Mesendoderm (in vitro differentiated cells): ENCODE measurements around the gene WWC1.
A peak's percentile ranks its signal among the peaks of the same experiment; 100 is the strongest.

ENCODE experiments used
- DNase-seq: peaks from one replicate; pipeline ENCODE4 v3.0.0; 2013
- H2AK5ac ChIP-seq: 2 replicates; pipeline ENCODE4 v1.6.1; 2013; ENCODE audit warnings: low read length, inconsistent platforms
- H2BK120ac ChIP-seq: 2 replicates; pipeline ENCODE4 v1.6.1; 2013; ENCODE audit warnings: low read depth, mild to moderate bottlenecking, low read length, moderate library complexity, mixed read lengths
- H2BK15ac ChIP-seq: replicated peaks from 2 replicates; pipeline ENCODE4 v1.6.1; 2013; ENCODE audit warnings: low read depth, mild to moderate bottlenecking, moderate library complexity
- H2BK5ac ChIP-seq: 2 replicates; pipeline ENCODE4 v1.6.1; 2013; ENCODE audit warnings: low read length, inconsistent platforms
- H3K18ac ChIP-seq: 2 replicates; pipeline ENCODE4 v1.6.1; 2013; ENCODE audit warnings: mild to moderate bottlenecking, low read length, mixed read lengths
- H3K23ac ChIP-seq: one replicate; pipeline ENCODE4 v1.6.1; 2013; ENCODE audit warnings: low read length
- H3K27ac ChIP-seq: 2 replicates; pipeline ENCODE4 v1.5.1; 2013; ENCODE audit warnings: low read depth, mild to moderate bottlenecking, inconsistent platforms, low read length, moderate library complexity
- H3K27me3 ChIP-seq: 2 replicates; pipeline ENCODE4 v1.6.1; 2013; ENCODE audit warnings: low read length, control low read depth, mild to moderate bottlenecking, inconsistent platforms; ENCODE audit not compliant: insufficient read depth, poor library complexity
- H3K36me3 ChIP-seq: 2 replicates; pipeline ENCODE4 v1.6.1; 2013; ENCODE audit warnings: low read length, inconsistent platforms; ENCODE audit not compliant: control insufficient read depth, insufficient read depth
- H3K4ac ChIP-seq: one replicate; pipeline ENCODE4 v1.6.1; 2013; ENCODE audit warnings: low read depth, mild to moderate bottlenecking, low read length, moderate library complexity
- H3K4me1 ChIP-seq: 2 replicates; pipeline ENCODE4 v1.6.1; 2013; ENCODE audit warnings: low read depth, low read length, inconsistent platforms; ENCODE audit not compliant: control insufficient read depth
- H3K4me2 ChIP-seq: 2 replicates; pipeline ENCODE4 v1.6.1; 2013; ENCODE audit warnings: low read length
- H3K4me3 ChIP-seq: 2 replicates; pipeline ENCODE4 v1.5.1; 2013; ENCODE audit warnings: mild to moderate bottlenecking, low read length
- H3K56ac ChIP-seq: one replicate; pipeline ENCODE4 v1.6.1; 2013; ENCODE audit warnings: low read length
- H3K79me1 ChIP-seq: 2 replicates; pipeline ENCODE4 v1.6.1; 2013; ENCODE audit warnings: low read length, inconsistent platforms
- H3K79me2 ChIP-seq: 2 replicates; pipeline ENCODE4 v1.6.1; 2013; ENCODE audit warnings: mild to moderate bottlenecking, low read length; ENCODE audit not compliant: control insufficient read depth, insufficient read depth
- H3K9ac ChIP-seq: 2 replicates; pipeline ENCODE4 v1.6.1; 2013; ENCODE audit warnings: low read length, inconsistent platforms
- H4K5ac ChIP-seq: one replicate; pipeline ENCODE4 v1.6.1; 2013; ENCODE audit warnings: low read length
- H4K8ac ChIP-seq: one replicate; pipeline ENCODE4 v1.6.1; 2013; ENCODE audit warnings: low read depth, mild to moderate bottlenecking, control low read depth, low read length, moderate library complexity
- WGBS: extraction: QIAGEN DNeasy Blood & Tissue Kit; methylation state at CpG from one replicate; pipeline ENCODE4 v1.1.7; 2013; ENCODE audit warnings: low lambda C conversion rate, missing lambda C conversion rate; ENCODE audit not compliant: insufficient coverage; ENCODE audit errors: extremely low coverage; 5-methylcytosine and 5-hydroxymethylcytosine counted together

WWC1 gene

DNA sequence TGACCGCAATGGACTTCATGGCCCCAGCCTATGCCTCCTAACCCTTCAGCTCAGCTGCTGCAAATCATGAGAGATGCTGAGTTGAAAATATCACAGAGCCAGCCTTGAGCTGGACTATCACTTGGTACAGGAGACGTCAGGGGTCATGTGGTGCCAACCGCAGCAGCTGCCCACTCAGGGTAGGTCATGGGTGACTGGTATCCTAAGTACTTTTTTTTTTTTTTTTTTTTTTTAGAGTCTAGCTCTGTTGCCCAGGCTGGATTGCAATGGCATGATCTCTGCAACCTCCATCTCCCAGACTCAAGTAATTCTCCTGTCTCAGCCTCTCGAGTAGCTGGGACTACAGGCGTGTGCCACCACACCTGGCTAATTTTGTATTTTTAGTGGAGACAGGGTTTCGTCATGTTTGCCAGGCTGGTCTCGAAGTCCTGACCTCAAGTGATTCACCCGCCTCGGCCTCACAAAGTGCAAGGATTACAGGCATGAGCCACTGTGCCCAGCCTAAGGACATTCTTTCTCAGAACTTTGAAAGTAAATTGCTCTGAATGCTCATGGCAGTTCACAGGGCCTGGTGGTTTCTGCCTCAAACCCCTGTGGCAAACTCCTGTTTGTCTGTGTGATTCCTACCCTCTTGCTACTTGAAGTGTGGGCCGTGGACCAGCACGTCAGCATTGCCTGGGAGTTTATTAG, 21.3 kb downstream of the WWC1 start:
- no peaks in the 10 kb centered on the region for H3K27me3 ChIP-seq
- H3K56ac ChIP-seq, result no peak overlapping the region
- no peak overlapping the region for H4K8ac ChIP-seq
- H2BK5ac ChIP-seq, result no peak overlapping the region
- peaks cover 4% of the 10 kb centered on the region for H3K79me2 ChIP-seq
- H2BK15ac ChIP-seq, result no peak overlapping the region
- no peak overlapping the region for H3K23ac ChIP-seq
- H3K9ac ChIP-seq, result no peak overlapping the region
- no peak overlapping the region for H3K4me3 ChIP-seq
- no peaks in the 10 kb centered on the region for H3K36me3 ChIP-seq
- H3K18ac ChIP-seq, result no peak overlapping the region
- no peak overlapping the region for H2AK5ac ChIP-seq
- DNase-seq, result no peak
- WGBS, result no CpG with 5 or more reads among the region's 11 CpGs
- H3K4me2 ChIP-seq, result no peak overlapping the region
- peaks cover 4% of the 10 kb centered on the region for H3K79me1 ChIP-seq
- H3K27ac ChIP-seq, result no peak overlapping the region
- H4K5ac ChIP-seq, result no peak overlapping the region
- H3K4me1 ChIP-seq, result no peaks in the 10 kb centered on the region
- no peak overlapping the region for H2BK120ac ChIP-seq
- H3K4ac ChIP-seq, result no peak overlapping the region

DNA sequence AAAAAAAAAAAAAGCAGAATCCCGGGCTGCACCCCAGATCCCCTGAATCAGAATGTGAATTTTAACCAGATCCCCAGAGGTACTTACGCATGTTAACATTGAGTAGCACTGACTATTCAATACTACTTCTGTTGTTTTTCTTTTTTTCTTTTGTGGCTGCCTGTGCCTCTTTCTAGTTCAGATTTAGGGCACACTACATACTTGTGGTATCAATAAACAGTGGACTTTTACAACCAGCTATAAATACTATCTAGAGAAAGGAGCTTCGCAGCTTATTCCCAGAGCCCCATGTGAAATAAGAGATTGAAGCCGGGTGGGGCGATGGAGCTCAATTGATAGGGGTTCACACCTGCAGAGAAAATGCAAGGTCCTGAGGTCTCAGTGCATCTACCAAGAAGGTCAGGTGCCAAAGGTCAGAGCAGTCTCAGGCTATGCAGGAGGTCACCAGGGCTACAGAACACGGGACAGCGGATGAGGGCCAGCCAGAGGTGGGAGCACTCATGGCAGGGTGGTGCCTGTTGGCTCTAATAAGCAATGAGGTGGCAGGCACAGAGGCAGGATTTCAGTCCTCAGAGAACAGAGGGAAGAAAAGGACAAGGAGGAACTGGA, 22.3 kb downstream of the WWC1 start:
- H3K4me1 ChIP-seq, result no peaks in the 10 kb centered on the region
- H2BK120ac ChIP-seq, result no peak overlapping the region
- H3K4ac ChIP-seq, result no peak overlapping the region
- no peaks in the 10 kb centered on the region for H3K36me3 ChIP-seq
- no peak overlapping the region for H3K27ac ChIP-seq
- no peak overlapping the region for H4K5ac ChIP-seq
- no peak overlapping the region for H3K9ac ChIP-seq
- no peak overlapping the region for H3K18ac ChIP-seq
- peaks cover 4% of the 10 kb centered on the region for H3K79me2 ChIP-seq
- no peak overlapping the region for H4K8ac ChIP-seq
- DNase-seq, result no peak
- H3K23ac ChIP-seq, result no peak overlapping the region
- no peaks in the 10 kb centered on the region for H3K27me3 ChIP-seq
- no CpG with 5 or more reads among the region's 7 CpGs for WGBS
- H2BK15ac ChIP-seq, result no peak overlapping the region
- H3K4me3 ChIP-seq, result no peak overlapping the region
- no peak overlapping the region for H3K4me2 ChIP-seq
- no peak overlapping the region for H3K56ac ChIP-seq
- peaks cover 4% of the 10 kb centered on the region for H3K79me1 ChIP-seq
- H2AK5ac ChIP-seq, result no peak overlapping the region
- H2BK5ac ChIP-seq, result no peak overlapping the region

DNA sequence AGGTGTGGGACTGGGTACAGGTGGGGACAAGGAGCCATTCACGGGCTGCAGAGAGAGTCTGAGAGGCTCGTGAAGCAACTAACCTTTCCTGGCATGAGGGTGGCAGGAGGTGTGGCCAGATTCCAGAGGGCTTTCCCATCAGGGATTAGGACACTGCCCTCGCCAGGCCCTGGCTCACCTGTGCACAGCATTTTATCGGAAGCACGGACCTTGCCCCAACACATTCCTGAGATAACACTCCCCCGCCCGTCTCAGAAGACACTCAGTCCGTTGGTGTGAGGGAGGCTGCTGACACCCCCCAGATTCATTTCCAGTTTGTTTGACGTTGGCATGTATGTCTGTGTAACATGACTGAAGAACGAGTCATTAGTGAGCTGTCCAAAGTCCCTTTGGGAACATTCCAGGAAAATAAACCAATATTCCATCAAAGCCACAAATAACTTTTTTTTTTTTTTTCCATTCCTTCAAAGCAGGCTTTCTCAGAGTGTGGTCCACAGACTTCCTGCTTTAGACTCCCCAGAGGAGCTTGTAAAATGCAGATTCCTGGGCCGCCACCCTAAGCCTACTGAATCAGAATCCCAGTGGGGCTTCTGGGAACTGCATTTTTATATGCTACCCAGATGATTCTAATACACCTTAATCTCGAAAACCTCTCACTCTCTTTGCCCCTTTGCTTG, 23.4 kb downstream of the WWC1 start:
- WGBS, result no CpG with 5 or more reads among the region's 12 CpGs
- H3K4ac ChIP-seq, result no peak overlapping the region
- H3K36me3 ChIP-seq, result no peaks in the 10 kb centered on the region
- peaks cover 4% of the 10 kb centered on the region for H3K79me1 ChIP-seq
- peaks cover 3% of the 10 kb centered on the region for H3K79me2 ChIP-seq
- no peak overlapping the region for H3K56ac ChIP-seq
- H3K23ac ChIP-seq, result no peak overlapping the region
- no peak overlapping the region for H3K4me2 ChIP-seq
- no peaks in the 10 kb centered on the region for H3K27me3 ChIP-seq
- H2BK15ac ChIP-seq, result no peak overlapping the region
- no peaks in the 10 kb centered on the region for H3K4me1 ChIP-seq
- H3K9ac ChIP-seq, result no peak overlapping the region
- no peak overlapping the region for H3K18ac ChIP-seq
- no peak overlapping the region for H3K27ac ChIP-seq
- no peak overlapping the region for H2AK5ac ChIP-seq
- H2BK120ac ChIP-seq, result no peak overlapping the region
- H2BK5ac ChIP-seq, result no peak overlapping the region
- no peak overlapping the region for H4K5ac ChIP-seq
- H3K4me3 ChIP-seq, result no peak overlapping the region
- no peak overlapping the region for H4K8ac ChIP-seq
- DNase-seq, result peak; percentile 72

DNA sequence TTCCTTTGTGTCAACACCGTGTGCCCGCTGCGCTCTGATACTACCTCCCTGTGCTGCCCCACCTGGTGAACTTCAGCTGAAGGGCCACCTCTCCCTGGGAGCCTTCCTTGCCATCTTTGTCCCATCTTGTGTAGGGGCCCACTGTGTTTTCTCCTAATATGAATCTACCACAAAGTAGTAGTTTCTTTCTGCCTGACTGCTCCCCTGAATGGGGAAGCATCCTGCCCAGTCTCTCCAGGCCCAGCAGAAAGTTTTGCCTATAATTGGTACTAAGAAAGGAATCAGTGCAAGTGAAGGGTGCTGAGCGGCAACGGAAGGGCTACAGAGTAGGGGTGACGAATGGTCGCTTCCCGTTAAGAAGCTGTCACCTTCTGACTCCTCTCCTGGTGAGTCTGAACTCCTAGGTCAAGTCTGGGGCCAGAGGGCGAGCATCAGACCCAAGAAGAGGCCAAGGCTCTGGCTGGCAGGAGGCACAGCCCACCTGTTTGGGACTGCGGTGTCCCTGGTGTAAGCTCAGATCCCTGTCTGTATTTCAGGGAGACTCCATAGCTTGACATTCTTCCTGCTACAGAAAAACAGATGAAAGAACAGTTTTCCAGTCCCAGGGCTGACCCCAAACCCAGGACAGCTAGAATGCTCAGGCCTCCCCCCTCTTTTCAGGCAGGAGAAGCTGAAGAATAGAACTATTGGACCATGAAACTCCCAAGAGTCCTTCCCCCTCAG, 24.1 kb downstream of the WWC1 start:
- Histone ChIP-seq H3K27me3 (no peaks in the 10 kb centered on the region), H2BK15ac (no peak overlapping the region), H2BK120ac (no peak overlapping the region), H3K56ac (no peak overlapping the region), H3K27ac (no peak overlapping the region), H3K4me3 (no peak overlapping the region), H2AK5ac (no peak overlapping the region), H4K5ac (no peak overlapping the region), H3K4ac (no peak overlapping the region), H2BK5ac (no peak overlapping the region), H3K23ac (no peak overlapping the region), H3K9ac (no peak overlapping the region), H3K4me1 (no peaks in the 10 kb centered on the region), H4K8ac (no peak overlapping the region), H3K79me1 (peaks cover 6% of the 10 kb centered on the region), H3K4me2 (no peak overlapping the region), H3K79me2 (peaks cover 3% of the 10 kb centered on the region), H3K18ac (no peak overlapping the region), H3K36me3 (no peaks in the 10 kb centered on the region)
- no peak for DNase-seq
- WGBS, result no CpG with 5 or more reads among the region's 10 CpGs

DNA sequence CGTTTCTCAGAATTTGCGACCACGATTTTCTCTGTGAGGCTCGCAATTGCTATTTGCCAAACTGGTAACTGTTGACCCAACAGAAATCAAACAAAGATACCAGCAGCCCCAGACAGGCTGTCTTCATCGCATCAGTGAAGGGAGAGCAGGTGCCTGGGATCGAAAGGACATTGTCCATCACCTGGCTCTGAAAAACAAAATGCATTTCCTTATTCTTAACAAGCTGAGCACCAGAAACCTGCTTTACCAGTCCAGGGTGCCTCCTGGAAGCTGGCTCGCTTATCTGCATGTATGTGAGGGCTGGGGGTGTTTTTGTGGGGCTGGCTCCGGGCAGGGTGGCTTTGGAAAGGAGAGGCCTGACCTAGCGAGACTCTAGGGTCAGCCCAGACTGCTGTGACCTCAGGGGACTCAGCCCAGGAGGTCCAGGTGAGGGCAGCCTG, 24.7 kb downstream of the WWC1 start:
- H2BK15ac ChIP-seq, result no peak overlapping the region
- H3K4me1 ChIP-seq, result no peaks in the 10 kb centered on the region
- H3K23ac ChIP-seq, result no peak overlapping the region
- no peak overlapping the region for H3K4me2 ChIP-seq
- no peak for DNase-seq
- H3K4me3 ChIP-seq, result no peak overlapping the region
- no peak overlapping the region for H2BK120ac ChIP-seq
- no peak overlapping the region for H3K18ac ChIP-seq
- no peak overlapping the region for H3K9ac ChIP-seq
- peaks cover 8% of the 10 kb centered on the region for H3K79me1 ChIP-seq
- no peak overlapping the region for H2AK5ac ChIP-seq
- no peaks in the 10 kb centered on the region for H3K36me3 ChIP-seq
- H3K56ac ChIP-seq, result no peak overlapping the region
- whole genome bisulfite sequencing, result no CpG with 5 or more reads among the region's 9 CpGs
- H2BK5ac ChIP-seq, result no peak overlapping the region
- H4K5ac ChIP-seq, result no peak overlapping the region
- no peaks in the 10 kb centered on the region for H3K27me3 ChIP-seq
- H3K79me2 ChIP-seq, result peaks cover 6% of the 10 kb centered on the region
- H4K8ac ChIP-seq, result no peak overlapping the region
- no peak overlapping the region for H3K4ac ChIP-seq
- H3K27ac ChIP-seq, result no peak overlapping the region
